GM19438 (cell line): Measurements from ENCODE around the gene METTL8.
"Not testable (repeated sequence)": the region's sequence is repeated elsewhere in the genome, so short reads cannot be mapped to it uniquely, and the experiment has no call there.

Source experiments
- ATAC-seq: cut with Tn5 transposase; IDR thresholded peaks from one replicate; pipeline ENCODE4 v1.9.1; 2021; ENCODE audit warnings: low read depth; ENCODE audit not compliant: unreplicated experiment

The METTL8 gene

GRCh38 chr2:171402906-171403580, 30.7 kb downstream of the METTL8 start:
- ATAC-seq, result no peak

GRCh38 chr2:171401947-171402346, 31.8 kb downstream of the METTL8 start:
- no peak for ATAC-seq

- no peak for ATAC-seq
Measured at GRCh38 chr2:171400395-171400794, 33.4 kb downstream of the METTL8 start.

GRCh38 chr2:171399292-171399691, 34.5 kb downstream of the METTL8 start:
- no peak for ATAC-seq

- ATAC-seq, result no peak
Measured at GRCh38 chr2:171394164-171394740, 39.5 kb downstream of the METTL8 start.

GRCh38 chr2:171393487-171393886, 40.3 kb downstream of the METTL8 start:
- no peak for ATAC-seq

GRCh38 chr2:171391532-171391931, 42.3 kb downstream of the METTL8 start:
- no peak for ATAC-seq

- ATAC-seq, result no peak
Measured at GRCh38 chr2:171390941-171391516, 42.8 kb downstream of the METTL8 start.

- ATAC-seq, result no peak
Measured at GRCh38 chr2:171389780-171390179, 44.0 kb downstream of the METTL8 start.

GRCh38 chr2:171389325-171389724, 44.5 kb downstream of the METTL8 start:
- peak; percentile 57 for ATAC-seq

GRCh38 chr2:171387052-171387451, 46.7 kb downstream of the METTL8 start:
- no peak for ATAC-seq

- ATAC-seq, result no peak
Measured at GRCh38 chr2:171386627-171387026, 47.2 kb downstream of the METTL8 start.

- ATAC-seq, result no peak
Measured at GRCh38 chr2:171383134-171383533, 50.7 kb downstream of the METTL8 start.

GRCh38 chr2:171382175-171382574, 51.6 kb downstream of the METTL8 start:
- ATAC-seq, result not testable (repeated sequence)

GRCh38 chr2:171377852-171378251, 55.9 kb downstream of the METTL8 start:
- not testable (repeated sequence) for ATAC-seq

- ATAC-seq, result no peak
Measured at GRCh38 chr2:171367692-171368091, 66.1 kb downstream of the METTL8 start.

GRCh38 chr2:171365778-171366177, 68.0 kb downstream of the METTL8 start:
- ATAC-seq, result no peak

- no peak for ATAC-seq
Measured at GRCh38 chr2:171365232-171365631, 68.6 kb downstream of the METTL8 start.

- ATAC-seq, result no peak
Measured at GRCh38 chr2:171362396-171362795, 71.4 kb downstream of the METTL8 start.

- no peak for ATAC-seq
Measured at GRCh38 chr2:171360905-171361304, 72.9 kb downstream of the METTL8 start.

GRCh38 chr2:171353746-171354145, 80.0 kb downstream of the METTL8 start:
- ATAC-seq, result not testable (repeated sequence)

GRCh38 chr2:171348056-171348455, 85.7 kb downstream of the METTL8 start:
- ATAC-seq, result no peak
